HG02852 (cell line): Measurements from ENCODE around the gene NUAK1.
"Not testable (repeated sequence)": the region's sequence is repeated elsewhere in the genome, so short reads cannot be mapped to it uniquely, and the experiment has no call there.

Experiments used
- ATAC-seq: cut with Tn5 transposase; IDR thresholded peaks from one replicate; pipeline ENCODE4 v1.9.1; 2021; ENCODE audit warnings: mild to moderate bottlenecking, moderate library complexity; ENCODE audit not compliant: unreplicated experiment

Gene NUAK1

DNA sequence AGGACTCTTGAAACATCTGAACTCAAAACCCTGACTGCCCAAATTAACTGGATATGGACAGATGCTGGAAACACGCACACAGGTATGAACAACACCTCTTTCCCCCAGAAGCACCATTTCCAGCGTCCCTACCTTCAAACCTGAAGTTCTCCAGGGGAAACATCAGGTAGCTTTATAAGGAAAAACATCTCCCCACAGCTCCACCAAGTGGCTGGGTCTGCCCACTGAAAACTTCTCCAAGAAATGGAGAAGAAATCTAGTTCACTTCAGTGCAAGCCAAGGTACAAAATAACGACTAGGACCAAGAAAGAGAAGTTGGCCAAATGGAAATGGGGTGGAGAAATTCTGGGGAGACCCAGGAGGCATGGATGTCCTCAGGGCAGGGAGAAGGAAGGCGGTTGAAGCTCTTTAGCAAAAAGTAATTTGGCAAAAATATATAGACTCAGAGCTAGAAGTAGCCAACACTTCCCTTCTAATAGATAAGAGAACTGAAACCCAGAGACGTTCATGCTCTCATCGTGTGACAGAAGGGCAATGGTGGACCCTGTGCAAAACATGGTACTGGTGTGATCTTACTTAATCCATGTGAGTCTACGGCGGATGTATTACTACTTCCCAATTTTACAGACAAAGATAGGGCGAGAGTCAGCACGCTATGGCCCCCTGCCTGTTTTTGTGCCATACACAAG lies 10.5 kb upstream of the NUAK1 start:
- ATAC-seq, result no peak

DNA sequence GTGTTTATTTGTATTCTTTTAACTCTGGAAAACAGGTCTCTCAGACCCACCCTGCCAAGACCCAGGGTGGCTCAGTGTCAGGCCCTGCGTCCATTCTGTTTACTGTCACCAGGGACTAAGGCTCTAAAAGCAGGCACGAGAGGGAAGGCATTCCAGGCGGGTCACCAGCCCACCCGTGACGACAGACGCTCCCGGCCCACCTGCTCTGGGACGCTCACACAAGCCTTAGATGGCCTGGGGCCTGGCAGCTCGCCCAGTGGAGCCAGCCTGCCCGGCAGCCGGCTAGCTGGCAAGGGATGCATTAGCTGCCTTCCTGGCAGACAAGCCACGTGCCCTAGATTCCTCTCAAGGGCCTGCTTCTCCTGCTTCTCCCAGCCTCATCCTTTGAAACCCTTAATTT lies 9.2 kb upstream of the NUAK1 start:
- ATAC-seq, result no peak

DNA sequence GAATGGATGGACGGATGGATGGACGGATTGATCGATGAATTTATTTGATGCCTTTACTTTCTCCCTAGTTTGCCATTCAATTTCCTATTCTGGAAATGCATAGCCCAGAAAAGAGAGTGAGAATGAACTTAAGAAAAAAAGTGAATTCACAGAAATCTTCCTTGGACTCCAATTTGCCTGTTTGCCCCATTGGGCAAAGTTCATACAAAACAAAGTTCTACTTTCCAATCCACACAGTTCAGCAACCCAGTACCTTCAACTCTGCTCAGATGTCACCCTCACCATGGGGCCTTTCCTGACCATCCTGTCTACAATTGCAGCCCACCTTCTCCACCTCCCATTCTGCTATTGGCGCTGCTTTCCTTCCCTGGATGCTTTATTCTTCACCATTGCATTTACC lies 8.2 kb upstream of the NUAK1 start:
- no peak for ATAC-seq

DNA sequence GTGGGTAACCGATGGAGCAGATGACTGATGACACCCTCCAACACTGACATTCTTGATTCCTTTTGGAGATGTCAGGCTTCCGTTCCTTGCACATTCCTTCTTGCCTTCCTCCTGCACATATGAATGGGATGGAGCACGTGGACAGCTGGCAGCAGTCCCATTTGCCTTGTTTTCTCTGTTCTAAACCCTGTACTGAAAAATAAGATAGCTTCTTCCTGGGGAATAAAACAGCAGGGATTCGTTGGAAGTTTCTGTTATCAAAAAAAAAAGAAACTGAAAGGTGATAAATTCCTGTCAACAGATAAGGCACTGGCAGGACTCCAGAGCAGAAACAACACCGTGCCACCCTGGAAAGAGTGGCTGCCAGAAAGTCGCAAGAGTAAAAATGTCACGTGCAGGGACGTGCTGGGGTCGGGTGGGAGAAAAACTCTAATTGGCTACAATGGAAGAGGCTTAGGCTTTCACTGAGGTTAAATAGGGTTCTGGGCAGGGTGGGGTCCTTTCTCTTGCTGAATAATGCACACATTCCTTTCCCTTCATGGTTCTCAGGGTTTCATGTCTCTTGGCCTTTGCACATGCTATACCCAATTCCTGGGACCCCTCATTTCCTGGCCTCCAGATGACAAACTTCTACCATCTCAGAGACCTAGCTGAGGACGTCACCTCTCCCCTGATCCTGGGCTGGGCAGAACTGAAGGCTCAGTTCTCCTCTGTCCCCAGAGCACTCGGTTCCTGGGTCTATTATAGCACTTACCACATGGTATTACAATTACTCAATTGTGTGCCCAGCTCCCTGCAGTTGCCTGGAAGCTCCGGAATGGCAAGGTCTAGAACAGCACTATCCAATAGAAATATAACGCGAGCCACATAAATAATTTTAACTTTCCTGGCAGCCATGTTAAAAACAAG lies 7.0 kb upstream of the NUAK1 start:
- ATAC-seq, result no peak

DNA sequence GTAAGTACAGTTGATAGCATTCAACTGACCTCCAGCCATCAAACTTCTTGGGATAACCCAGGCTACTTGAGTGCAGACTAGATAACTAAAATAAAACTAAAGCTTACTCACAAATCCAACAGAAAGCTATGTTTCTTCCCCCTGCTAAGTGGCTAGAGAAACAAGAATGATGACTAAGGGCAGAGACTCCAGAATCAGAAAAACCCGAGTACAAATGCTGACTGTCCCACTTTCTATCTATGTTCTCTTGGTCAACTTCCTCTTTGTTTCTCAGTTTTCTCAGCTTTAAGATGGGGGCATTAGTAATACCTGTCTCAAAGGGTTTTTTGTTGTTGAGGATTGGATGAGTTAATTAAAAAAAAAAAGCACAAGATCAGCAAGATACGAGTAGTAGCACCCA lies 6.1 kb upstream of the NUAK1 start:
- ATAC-seq, result no peak

DNA sequence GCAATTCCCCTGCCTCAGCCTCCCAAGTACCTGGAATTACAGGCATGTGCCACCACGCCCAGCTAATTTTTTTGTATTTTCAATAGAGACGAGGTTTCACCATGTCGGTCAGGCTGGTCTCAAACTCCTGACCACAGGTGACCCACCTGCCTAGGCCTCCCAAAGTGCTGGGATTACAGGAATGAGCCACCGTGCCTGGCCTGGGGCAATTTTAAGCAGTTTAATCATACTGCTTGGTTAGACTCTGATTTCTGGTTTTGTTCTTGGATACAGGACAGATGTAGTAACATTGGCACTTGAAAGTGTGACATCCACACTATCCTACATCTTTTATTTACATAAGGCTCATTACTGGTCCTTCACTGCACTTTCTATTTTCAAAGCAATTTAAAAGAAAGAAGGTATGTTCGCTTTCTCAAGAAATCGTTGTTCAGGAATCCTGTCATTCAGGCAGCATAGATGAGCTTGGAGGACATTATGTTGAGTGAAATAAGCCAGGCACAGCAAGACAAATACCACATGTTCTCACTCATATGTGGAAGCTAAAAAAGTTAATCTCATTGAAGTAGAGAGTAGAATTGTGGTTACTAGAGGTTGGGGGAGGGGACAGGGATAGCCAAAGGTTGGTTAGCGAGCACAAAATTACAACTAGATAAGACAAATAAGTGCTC lies 4.0 kb upstream of the NUAK1 start:
- no peak for ATAC-seq

DNA sequence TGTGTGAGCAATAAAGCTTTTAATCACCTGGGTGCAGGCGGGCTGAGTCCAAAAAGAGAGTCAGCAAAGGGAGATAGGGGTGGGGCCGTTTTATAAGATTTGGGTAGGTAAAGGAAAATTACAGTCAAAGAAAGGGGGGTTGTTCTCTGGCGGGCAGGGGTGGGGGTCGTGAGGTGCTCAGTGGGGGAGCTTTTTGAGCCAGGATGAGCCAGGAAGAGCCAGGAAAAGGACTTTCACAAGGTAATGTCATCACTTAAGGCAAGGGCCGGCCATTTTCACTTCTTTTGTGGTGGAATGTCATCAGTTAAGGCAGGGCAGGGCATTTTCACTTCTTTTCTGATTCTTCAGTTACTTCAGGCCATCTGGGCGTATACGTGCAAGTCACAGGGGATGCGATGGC lies 3.2 kb upstream of the NUAK1 start:
- not testable (repeated sequence) for ATAC-seq

DNA sequence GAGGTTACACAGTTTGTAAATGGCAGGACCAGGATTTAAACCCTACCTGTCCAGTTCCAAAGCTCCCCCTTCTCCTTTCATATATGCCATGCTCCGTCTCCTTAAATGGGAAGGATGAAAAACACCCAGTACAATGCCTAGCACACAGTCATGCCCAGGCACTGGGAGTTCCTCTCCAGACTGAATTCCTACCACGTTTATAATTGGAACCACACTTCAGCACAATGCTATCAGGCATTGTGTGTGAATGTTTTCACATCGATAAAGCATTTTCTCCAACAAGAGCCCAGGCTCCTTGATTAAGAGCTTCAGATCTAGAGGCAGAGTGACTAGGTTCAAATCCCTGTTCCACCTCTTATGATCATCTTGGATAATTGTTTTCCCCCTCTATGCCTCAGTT lies 2.7 kb upstream of the NUAK1 start:
- ATAC-seq, result no peak

DNA sequence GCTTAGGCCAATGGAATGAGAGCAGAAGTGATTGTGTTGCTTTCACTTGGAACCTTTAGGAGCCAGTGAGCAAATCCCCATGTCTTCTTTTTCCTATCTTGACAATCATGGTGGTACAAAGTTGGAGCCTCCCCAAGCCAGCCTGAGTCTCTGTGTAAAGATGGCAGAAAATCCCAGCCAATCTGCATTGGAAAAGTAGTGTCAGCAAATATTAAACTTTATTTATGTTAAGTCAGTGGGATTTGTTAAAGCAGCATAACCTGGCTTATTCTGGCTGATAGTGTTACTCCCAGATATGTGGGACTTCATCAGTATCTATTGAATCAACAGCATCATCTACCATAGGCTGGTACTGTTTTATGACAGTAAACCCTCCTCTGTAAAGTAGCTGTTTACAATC lies 2.2 kb upstream of the NUAK1 start:
- no peak for ATAC-seq

DNA sequence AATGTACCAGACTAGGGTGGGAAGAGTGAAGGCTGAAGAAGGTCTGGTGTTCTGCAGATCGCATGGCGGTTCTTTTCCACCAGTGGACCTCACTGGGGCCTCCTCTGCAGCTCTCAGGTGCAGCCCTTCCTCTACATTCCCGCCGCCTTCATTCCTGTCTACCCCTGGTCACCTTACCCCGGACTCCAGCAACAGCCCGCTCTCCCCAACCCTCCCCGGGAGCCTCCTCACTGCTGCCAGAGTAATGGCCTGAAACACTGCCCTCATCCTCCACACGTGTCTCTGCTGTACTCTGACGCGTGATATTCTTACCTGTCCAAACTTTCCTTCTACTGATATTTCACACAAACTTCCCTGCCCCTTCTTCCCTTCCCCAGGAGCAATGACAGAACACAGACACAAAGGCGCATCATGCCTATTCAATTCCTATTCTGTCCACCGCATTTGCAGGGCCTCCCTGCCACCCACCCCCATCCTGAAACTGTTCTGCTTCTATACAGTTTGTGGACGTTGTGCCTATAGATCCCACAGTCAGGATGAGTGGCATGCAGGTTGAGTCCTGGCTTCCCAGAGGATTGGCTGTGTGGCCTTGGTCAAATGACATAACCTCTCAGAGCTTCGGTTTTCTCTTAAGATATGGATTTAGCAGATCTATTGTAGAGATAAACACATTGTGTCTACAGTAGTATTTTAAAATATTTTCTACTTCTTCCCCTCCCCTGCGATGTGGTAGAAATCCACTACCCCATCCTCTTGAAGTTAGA lies 1.7 kb upstream of the NUAK1 start:
- ATAC-seq, result no peak

DNA sequence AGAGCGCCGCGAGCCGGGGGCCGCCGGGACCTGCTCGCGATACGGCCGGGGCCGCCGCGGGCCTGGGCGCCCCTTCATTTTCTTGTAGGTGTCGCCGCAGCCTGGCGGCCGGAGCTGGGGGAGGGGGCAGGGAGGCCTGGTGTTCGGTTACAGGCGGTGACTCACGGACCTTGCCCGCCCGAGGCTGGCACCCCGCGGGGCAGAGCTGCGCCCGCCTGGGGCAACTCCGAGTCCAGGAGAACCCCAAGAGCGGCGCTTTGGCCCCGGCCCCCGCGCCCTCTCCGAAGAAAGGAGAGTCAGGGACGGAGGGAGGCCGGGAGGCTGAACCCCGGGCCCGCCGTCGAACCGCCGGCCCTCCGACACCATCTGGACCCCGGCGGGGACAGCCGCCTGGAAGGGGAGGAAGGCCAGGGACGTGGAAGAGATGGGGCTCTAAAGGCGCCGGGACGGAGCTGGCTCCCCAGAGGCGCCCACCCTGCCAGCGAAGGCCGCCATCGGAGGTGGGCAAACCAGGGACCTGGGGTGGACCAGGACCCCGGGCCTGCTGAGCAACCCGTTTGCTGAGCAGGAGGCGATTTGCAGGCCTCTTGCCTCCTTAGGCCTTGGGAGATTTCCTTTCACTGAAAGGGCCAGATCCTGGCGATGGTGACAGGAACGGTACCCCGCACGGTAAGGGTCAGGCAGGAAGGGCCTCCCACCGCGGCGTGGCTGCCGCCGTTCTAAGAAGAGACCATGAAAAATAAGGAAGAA lies 843 bp upstream of the NUAK1 start:
- ATAC-seq, result no peak

DNA sequence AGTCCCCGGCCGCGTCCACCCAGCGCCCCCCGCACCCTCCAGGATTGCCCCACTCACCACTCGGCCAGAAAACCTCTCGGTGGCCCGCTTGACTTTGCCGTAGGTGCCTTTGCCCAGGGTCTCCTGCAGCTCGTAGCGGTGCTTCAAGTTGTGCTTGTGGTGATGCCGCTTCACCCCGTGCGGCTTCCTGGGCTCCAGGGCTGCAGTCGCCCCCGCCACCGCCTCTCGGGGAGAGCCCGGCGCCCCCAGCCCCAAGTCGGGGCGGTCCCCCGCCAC lies 459 bp downstream of the NUAK1 start:
- no peak for ATAC-seq

DNA sequence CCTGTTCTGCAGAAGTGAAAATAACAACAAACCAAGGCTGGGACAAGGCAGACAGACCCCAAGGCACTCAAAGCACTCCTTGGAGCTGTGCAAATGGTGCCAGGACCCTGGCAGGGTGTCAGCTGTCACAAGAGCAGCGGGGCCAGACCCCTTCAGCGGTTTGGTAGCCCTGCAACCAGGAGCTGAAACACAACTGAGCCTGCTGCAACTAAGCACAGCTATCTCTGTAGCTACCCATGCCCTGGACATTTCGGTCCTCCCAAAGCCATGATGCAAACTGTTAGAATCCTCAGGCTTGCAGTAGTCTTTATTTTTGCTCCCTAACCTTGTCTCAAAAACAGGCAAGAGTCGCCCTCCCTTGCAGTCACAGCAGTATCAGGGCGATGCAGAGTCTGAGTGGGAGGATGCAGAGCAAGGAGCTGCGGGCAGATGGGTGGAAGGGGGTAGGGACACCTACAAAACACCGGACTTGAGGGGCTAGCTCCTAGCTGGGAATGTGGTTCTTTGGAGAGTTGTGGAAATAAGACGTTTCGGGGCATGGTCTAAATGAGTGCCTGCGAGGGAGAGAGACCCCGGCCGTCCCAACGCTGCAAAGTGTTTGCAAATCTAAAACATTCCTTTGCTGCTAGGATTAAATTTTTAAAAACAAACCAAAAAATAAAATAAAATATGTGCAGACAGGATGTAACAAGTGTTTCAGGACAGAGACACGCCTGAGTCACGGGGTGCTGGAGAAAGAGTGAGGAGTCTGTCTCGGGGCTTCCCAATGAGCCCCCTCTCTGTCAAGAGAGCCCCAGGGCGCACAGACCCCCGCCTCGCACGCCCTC lies 1.0 kb downstream of the NUAK1 start:
- ATAC-seq, result no peak

DNA sequence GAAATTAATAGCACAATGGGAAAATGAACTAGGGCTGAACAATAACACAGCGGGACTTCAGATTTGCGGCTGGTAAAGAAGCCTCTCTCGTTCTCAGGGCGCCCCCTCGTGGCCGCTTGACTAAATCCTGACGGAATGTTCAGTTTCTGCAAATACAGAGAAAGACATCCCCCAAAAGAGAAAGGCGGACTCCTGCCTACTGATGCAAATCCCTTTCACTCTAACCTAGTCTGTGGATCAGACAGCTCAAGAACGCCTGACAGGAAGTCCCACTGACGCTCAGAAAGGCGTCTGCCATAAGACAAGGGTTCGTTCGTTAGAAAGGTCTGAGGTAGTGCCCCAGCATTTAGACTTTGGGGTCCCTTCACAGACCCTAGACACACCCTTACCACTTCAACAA lies 2.5 kb downstream of the NUAK1 start:
- no peak for ATAC-seq

DNA sequence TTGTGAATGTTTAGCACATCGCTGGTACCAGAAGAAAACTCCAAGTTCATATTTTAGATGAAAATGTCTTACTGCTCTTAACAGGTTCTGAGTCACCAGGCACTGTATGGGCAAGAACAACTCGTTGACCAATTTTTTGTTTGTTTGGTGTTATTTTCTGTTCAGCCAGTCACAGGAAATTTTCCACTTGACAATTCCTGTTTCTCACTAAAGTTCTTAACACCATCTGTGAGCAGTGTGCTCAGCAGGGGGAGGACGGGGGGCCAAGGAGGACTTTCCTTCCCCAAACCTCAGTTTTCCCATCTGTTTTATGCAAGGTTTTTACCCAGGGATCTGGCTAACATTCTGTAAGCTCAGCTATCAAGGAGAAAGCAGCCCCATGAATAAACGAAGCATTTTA lies 3.0 kb downstream of the NUAK1 start:
- ATAC-seq, result no peak

DNA sequence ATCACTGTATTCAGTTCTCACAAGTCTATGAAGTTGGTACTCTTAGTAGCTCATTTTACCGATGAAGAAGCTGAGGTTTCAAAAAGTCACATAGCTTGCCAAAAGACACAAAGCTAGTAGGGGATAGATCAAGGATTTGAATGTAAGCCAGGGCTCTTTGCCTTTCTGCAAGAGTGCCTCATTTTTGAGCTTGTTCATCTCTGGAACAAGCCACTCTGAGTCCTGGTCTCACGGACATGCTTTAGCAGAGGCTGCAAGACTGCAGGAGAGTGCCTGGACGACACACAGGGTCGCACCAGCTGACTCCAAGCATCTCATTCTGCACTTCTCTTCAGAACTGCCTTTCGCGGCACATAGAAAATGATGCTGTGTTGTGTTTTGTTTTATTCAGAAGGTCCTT lies 3.7 kb downstream of the NUAK1 start:
- no peak for ATAC-seq

DNA sequence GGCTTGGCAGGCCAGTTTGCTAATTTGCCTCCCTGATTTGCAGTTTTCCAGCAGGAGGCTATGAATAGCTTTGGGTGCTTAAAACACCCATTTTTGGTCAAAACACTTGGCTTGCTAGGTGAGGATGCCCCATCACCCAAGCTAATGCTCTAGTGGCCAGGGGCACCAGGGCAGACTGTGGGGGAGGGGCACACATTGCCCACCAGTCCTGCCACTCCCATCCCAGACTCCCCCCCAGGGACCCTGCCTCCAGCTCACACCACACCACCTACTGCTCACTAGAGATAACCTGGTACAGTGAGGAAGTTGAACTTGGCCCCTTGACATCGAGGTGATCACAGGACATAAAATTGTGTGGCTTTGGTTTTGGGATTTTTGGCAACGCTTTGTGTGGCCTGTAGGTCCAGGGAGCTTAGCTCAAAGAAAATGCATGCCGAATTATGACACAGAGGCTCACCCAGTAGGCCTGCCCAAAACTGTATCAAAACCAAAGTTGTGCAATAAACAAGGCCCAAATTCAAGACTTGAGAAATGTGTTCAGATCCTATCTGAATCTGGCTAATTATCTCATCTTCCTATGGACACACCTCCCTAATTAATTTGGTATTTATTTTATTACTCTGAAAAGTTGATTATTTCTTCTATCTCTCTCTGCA lies 4.3 kb downstream of the NUAK1 start:
- no peak for ATAC-seq

DNA sequence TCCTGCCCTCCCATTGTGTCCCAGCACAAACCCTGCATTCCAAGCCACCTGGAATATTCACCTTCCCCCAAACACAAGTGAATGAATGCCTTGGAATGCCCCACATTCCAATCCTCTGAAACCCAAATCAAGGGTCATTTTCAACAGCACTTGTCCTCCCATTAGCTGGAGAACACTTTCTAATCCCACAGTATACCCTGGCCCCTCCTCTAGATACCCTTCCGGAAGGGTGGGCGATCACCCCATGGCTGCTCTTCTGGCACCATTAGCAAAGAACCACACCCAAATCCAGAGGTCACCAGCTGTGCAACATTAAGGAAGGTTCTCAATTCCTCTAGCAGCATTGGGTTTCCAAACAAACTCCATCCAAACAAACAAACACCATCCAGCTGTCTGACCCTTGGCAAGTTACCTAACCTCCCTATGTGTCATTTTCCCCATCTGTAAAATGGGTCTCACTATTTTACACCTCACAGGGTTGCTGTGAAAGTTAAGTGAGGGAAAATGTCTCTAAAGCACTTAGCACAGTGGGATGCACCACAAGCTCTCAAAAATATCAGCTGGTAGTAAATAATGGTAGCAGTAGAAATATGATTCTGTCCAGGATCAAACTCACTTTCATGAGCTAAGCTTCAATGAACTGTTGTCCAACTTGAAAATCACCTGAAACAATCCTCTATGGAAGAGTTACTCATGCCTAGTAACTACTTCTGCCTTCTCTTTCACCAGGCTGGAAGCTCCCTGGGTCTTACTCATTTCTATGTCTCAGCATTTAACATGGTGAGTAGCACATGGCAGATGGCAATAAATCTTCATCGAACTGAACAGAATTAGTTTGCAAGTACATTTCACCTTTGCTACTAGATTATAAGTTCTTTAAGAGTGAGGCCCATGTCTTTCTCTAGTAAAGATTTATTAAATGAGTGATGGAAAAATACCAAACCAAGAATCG lies 5.3 kb downstream of the NUAK1 start:
- no peak for ATAC-seq
